ENCODE data around the gene ADGRB3. TPM values are rescaled to one million over a fixed set of nuclear protein-coding genes. Genes with fewer than 3 reads are reported as not detected.

ADGRB3 gene
- total RNA-seq, 1 donor from 2014 or later = 2.4 TPM

DNA sequence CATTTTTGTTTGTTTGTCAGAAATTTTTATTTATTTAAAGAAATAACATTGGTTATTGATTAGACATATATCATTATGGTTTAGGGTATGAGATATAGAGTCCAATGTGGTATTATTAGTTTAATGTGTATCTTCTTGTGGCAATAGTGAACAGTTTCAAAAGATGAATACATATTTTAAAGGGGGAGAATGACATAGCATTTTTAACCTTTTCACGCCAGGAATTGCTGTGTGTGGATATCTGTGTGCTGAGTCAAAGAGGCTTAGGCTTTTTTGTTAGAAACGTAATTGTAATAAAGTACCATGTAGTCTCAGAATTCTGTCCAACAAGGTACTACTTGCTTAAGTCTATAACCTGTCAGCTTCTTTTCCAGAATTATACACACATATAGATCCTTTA, 451.6 kb downstream of the ADGRB3 start:
- H3K9me3 Mint-ChIP-seq (ENCODE audit: unreplicated experiment) = no peaks in the 10 kb centered on the region
- H3K4me1 Mint-ChIP-seq (ENCODE audit: unreplicated experiment) = no peaks in the 10 kb centered on the region
- no peaks in the 10 kb centered on the region for H3K36me3 Mint-ChIP-seq (ENCODE audit: low read depth, unreplicated experiment)
- TF ChIP-seq, protein P1, sequence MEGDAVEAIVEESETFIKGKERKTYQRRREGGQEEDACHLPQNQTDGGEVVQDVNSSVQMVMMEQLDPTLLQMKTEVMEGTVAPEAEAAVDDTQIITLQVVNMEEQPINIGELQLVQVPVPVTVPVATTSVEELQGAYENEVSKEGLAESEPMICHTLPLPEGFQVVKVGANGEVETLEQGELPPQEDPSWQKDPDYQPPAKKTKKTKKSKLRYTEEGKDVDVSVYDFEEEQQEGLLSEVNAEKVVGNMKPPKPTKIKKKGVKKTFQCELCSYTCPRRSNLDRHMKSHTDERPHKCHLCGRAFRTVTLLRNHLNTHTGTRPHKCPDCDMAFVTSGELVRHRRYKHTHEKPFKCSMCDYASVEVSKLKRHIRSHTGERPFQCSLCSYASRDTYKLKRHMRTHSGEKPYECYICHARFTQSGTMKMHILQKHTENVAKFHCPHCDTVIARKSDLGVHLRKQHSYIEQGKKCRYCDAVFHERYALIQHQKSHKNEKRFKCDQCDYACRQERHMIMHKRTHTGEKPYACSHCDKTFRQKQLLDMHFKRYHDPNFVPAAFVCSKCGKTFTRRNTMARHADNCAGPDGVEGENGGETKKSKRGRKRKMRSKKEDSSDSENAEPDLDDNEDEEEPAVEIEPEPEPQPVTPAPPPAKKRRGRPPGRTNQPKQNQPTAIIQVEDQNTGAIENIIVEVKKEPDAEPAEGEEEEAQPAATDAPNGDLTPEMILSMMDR (IDR thresholded peaks at IDR 0.05; ENCODE audit: unreplicated experiment) = no peak
- H3K27me3 Mint-ChIP-seq (ENCODE audit: unreplicated experiment) = no peaks in the 10 kb centered on the region
- DNase-seq (ENCODE audit: low spot score) = no peak
- H3K27ac Mint-ChIP-seq (ENCODE audit: unreplicated experiment) = no peak overlapping the region
- no peak overlapping the region for H3K4me3 Mint-ChIP-seq (ENCODE audit: unreplicated experiment)

DNA sequence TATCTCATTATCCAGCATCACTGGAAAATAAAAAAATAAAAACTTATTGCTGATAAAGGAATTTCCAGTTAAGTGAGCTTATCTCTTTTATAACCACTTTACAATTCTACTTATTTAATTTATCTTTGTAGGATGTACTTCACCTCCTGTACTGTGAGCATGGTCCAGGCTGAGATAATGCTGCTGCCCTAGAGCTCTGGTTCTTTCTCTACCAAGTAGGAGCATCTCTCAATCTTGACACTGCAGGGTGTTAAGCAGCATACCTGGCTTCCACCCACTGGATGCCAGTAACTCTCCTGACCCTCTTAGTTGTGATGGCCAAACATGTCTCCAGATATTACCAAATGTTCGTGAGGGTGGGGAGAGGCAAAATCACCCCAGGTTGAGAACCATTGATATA, 454.5 kb downstream of the ADGRB3 start:
- H3K9me3 Mint-ChIP-seq (ENCODE audit: unreplicated experiment) = no peaks in the 10 kb centered on the region
- H3K27me3 Mint-ChIP-seq (ENCODE audit: unreplicated experiment) = peaks cover 2% of the 10 kb centered on the region
- DNase-seq (ENCODE audit: low spot score) = no peak
- no peak overlapping the region for H3K27ac Mint-ChIP-seq (ENCODE audit: unreplicated experiment)
- no peaks in the 10 kb centered on the region for H3K4me1 Mint-ChIP-seq (ENCODE audit: unreplicated experiment)
- H3K4me3 Mint-ChIP-seq (ENCODE audit: unreplicated experiment) = no peak overlapping the region
- no peaks in the 10 kb centered on the region for H3K36me3 Mint-ChIP-seq (ENCODE audit: low read depth, unreplicated experiment)
- TF ChIP-seq, protein P1 (IDR thresholded peaks at IDR 0.05; ENCODE audit: unreplicated experiment) = no peak

DNA sequence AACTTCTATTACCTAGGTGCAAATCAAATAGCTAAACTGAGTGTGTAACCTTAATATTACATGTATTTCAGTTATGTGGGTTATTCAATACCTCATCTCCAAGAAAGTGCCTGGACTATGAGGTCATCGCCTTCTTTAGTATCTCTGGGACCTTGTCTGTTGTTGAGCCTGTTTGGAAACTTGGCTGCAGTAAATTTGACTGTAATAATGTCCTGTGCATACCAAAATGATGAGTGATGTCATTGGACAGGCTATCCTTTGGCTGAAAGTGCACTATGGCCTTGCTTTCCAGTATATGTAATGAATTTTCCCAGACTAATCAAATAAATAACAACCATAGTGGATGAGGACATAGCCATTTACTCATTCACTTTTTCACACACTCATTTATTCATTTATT, 455.1 kb downstream of the ADGRB3 start:
- Mint-ChIP-seq H3K4me1 (ENCODE audit: unreplicated experiment) (no peaks in the 10 kb centered on the region), H3K27me3 (ENCODE audit: unreplicated experiment) (peaks cover 2% of the 10 kb centered on the region), H3K4me3 (ENCODE audit: unreplicated experiment) (no peak overlapping the region), H3K9me3 (ENCODE audit: unreplicated experiment) (no peaks in the 10 kb centered on the region), H3K36me3 (ENCODE audit: low read depth, unreplicated experiment) (no peaks in the 10 kb centered on the region), H3K27ac (ENCODE audit: unreplicated experiment) (no peak overlapping the region)
- TF ChIP-seq, protein P1 (IDR thresholded peaks at IDR 0.05; ENCODE audit: unreplicated experiment) = no peak
- DNase-seq (ENCODE audit: low spot score) = no peak

DNA sequence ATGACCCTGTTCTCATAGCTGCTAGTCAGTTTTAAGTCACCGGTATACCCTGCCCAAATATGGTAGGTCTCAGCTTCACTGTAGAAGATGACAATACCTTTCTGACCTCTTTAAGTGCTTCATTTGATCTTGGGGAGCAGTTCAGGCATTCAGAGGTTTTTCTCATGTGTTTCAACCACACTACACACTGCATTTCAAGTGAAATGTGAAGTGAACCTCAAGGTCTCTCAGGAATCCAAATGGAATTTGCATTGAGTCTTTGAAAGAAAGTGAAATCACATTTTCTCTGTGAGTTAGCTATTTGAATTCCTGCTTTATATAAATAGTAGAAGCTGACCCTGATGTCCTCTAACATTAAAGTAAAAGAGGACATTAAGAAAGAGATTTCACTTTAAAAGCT, 461.6 kb downstream of the ADGRB3 start:
- TF ChIP-seq, protein P1 (IDR thresholded peaks at IDR 0.05; ENCODE audit: unreplicated experiment) = no peak
- H3K4me3 Mint-ChIP-seq (ENCODE audit: unreplicated experiment) = no peak overlapping the region
- H3K27ac Mint-ChIP-seq (ENCODE audit: unreplicated experiment) = no peak overlapping the region
- H3K9me3 Mint-ChIP-seq (ENCODE audit: unreplicated experiment) = no peaks in the 10 kb centered on the region
- H3K36me3 Mint-ChIP-seq (ENCODE audit: low read depth, unreplicated experiment) = no peaks in the 10 kb centered on the region
- DNase-seq (ENCODE audit: low spot score) = no peak
- no peaks in the 10 kb centered on the region for H3K4me1 Mint-ChIP-seq (ENCODE audit: unreplicated experiment)
- peaks cover 2% of the 10 kb centered on the region for H3K27me3 Mint-ChIP-seq (ENCODE audit: unreplicated experiment)

DNA sequence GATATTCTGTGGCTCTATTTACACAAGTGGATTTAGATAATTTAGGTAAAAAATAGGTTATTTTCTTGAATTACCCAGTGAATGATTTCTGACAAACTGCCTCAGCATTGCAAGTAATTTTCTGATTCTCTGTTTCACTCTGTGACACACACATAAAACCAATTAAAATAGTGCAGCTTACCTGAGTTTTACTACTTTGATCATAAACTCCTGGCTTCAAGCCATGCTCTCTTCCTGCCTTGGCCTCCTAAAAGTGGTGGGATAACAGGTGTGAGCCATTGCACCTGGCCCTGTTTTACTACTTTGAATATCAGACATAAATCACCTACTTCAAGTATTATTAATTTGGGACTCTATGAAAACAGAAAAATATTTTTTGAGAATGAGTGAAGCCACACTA, 462.9 kb downstream of the ADGRB3 start:
- H3K27ac Mint-ChIP-seq (ENCODE audit: unreplicated experiment) = no peak overlapping the region

More for the DNA sequence above, 462.9 kb downstream of the ADGRB3 start:
- TF ChIP-seq, protein P1 (IDR thresholded peaks at IDR 0.05; ENCODE audit: unreplicated experiment) = no peak
- Mint-ChIP-seq H3K4me1 (ENCODE audit: unreplicated experiment) (no peaks in the 10 kb centered on the region), H3K36me3 (ENCODE audit: low read depth, unreplicated experiment) (no peaks in the 10 kb centered on the region), H3K27me3 (ENCODE audit: unreplicated experiment) (peaks cover 2% of the 10 kb centered on the region), H3K4me3 (ENCODE audit: unreplicated experiment) (no peak overlapping the region), H3K9me3 (ENCODE audit: unreplicated experiment) (no peaks in the 10 kb centered on the region)
- DNase-seq (ENCODE audit: low spot score) = no peak
